Measurements from ENCODE around the gene AKAP13. TPM values are rescaled to one million over a fixed set of nuclear protein-coding genes. Genes with fewer than 3 reads are reported as not detected.

Gene AKAP13
- total RNA-seq, 1 experiment from 2014 or later = 47.3 TPM

DNA sequence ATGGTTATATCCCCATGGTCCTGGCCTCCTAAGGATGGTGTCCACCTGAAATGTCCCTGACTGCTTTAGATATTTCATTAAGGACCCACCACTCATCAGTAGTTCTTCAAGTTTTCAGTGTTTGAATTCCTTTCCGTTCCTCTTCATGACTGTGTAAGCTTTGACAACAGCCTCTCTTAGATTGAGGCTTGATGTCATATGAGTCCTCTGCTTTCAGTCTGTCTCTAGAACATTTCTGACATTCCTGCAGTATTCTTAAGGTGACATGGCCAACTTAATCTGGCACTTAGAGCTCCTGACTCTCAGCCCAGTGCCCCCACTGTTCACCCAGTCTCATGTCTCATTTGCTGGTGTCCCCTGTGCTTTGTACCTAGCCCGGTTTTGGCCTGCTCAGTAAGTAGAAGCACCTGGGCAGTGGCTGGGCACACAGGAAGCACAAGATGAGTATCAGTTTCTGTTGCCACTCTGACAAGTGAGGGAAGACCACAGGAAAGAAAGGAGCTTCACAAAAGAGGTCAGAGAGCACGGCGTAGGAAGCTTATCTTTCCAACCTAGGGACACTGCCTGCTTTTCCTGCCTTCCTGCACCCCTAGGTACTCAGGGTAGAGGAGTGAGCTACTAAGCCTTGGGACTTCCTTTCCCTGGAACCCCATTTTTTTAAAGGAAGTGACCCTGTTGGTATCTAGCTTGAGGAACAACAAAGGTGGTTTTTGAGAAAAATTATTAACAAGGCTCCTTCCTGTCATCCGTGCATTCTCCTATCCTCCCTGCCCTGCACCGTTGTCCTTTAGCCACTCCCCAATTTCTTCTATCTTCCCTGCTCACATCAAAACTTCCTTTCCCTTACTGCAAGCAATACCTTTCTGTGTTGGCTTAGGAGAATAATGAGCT is 311.2 kb downstream of the AKAP13 start:
- Histone ChIP-seq H3K79me2 (ENCODE audit: insufficient read depth, low read length) (no peaks in the 10 kb centered on the region), H4K20me1 (ENCODE audit: control insufficient read depth, insufficient read depth, insufficient read length) (no peaks in the 10 kb centered on the region), H2AFZ (ENCODE audit: low read length) (no peak overlapping the region), H4K91ac (ENCODE audit: insufficient read length, low read depth, low read length) (no peak overlapping the region), H3K27ac (ENCODE audit: insufficient read length, low read depth, low read length) (no peak overlapping the region), H3K23ac (ENCODE audit: insufficient read length, low read depth, low read length) (no peak overlapping the region), H2BK12ac (ENCODE audit: insufficient read length, low read depth, low read length) (no peak overlapping the region), H2BK120ac (ENCODE audit: low read depth, low read length, poor library complexity, severe bottlenecking) (no peak overlapping the region), H3K4me1 (ENCODE audit: insufficient read depth, low read length) (no peaks in the 10 kb centered on the region), H2BK5ac (ENCODE audit: insufficient read length, low read length) (no peak overlapping the region), H3K4me2 (ENCODE audit: insufficient read depth, insufficient read length, low read length) (no peak overlapping the region), H4K5ac (ENCODE audit: insufficient read length, low read depth, low read length) (no peak overlapping the region), H3K9ac (ENCODE audit: extremely low read depth, insufficient read length, low read length) (no peak overlapping the region), H2BK20ac (ENCODE audit: low read depth, low read length, poor library complexity, severe bottlenecking) (no peak overlapping the region), H2AK5ac (ENCODE audit: insufficient read length, low read length) (no peak overlapping the region), H3K79me1 (ENCODE audit: insufficient read depth, low read depth, low read length, poor library complexity, severe bottlenecking) (no peaks in the 10 kb centered on the region), H4K8ac (replicated peaks; ENCODE audit: insufficient read length, low read depth, low read length) (no peak overlapping the region), H3K18ac (ENCODE audit: insufficient read length, low read depth, low read length) (no peak overlapping the region), H2BK15ac (ENCODE audit: low read depth, low read length) (no peak overlapping the region), H3K56ac (ENCODE audit: insufficient read length, low read depth, low read length) (no peak overlapping the region), H3K4ac (ENCODE audit: low read depth, low read length) (no peak overlapping the region), H3K14ac (ENCODE audit: insufficient read depth, low read length) (no peak overlapping the region), H3K27me3 (ENCODE audit: insufficient read depth, low read length) (no peaks in the 10 kb centered on the region), H3K23me2 (ENCODE audit: insufficient read length, low read depth, low read length, poor library complexity, severe bottlenecking) (no peaks in the 10 kb centered on the region), H3T11ph (ENCODE audit: low read length) (no peak overlapping the region), H3K9me3 (ENCODE audit: control insufficient read depth, low read depth, low read length) (no peaks in the 10 kb centered on the region)
- Mint-ChIP-seq H3K36me3 (ENCODE audit: insufficient read depth in 1 of 3, low read depth in 3 of 3) (peaks cover 2 to 26% (median 17%) of the 10 kb centered on the region in 3 experiments; a peak in 6 of 7 replicates), H3K27ac (peak overlapping the region in 2 of 3 experiments; percentile 81 to 90; a peak in 2 of 7 replicates), H3K4me3 (no peak overlapping the region), H3K9me3 (no peaks in the 10 kb centered on the region), H3K4me1 (peaks cover 13 to 17% of the 10 kb centered on the region in 2 experiments), H3K27me3 (ENCODE audit: low read depth) (no peaks in the 10 kb centered on the region)
- no peak for DNase-seq
- no CpG with 5 or more reads among the region's 6 CpGs for WGBS (ENCODE audit: extremely low coverage, insufficient read length, low lambda C conversion rate)
- TF ChIP-seq, protein P1, sequence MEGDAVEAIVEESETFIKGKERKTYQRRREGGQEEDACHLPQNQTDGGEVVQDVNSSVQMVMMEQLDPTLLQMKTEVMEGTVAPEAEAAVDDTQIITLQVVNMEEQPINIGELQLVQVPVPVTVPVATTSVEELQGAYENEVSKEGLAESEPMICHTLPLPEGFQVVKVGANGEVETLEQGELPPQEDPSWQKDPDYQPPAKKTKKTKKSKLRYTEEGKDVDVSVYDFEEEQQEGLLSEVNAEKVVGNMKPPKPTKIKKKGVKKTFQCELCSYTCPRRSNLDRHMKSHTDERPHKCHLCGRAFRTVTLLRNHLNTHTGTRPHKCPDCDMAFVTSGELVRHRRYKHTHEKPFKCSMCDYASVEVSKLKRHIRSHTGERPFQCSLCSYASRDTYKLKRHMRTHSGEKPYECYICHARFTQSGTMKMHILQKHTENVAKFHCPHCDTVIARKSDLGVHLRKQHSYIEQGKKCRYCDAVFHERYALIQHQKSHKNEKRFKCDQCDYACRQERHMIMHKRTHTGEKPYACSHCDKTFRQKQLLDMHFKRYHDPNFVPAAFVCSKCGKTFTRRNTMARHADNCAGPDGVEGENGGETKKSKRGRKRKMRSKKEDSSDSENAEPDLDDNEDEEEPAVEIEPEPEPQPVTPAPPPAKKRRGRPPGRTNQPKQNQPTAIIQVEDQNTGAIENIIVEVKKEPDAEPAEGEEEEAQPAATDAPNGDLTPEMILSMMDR (conservative IDR thresholded peaks at IDR 0.05) = no peak
